GM18858 (cell line): ENCODE measurements around the gene RDH5.
A peak's percentile ranks its signal among the peaks of the same experiment; 100 is the strongest.

Experiments
- ATAC-seq: cut with Tn5 transposase; IDR thresholded peaks from one replicate; pipeline ENCODE4 v1.9.1; 2021; ENCODE audit not compliant: unreplicated experiment

The RDH5 gene

DNA sequence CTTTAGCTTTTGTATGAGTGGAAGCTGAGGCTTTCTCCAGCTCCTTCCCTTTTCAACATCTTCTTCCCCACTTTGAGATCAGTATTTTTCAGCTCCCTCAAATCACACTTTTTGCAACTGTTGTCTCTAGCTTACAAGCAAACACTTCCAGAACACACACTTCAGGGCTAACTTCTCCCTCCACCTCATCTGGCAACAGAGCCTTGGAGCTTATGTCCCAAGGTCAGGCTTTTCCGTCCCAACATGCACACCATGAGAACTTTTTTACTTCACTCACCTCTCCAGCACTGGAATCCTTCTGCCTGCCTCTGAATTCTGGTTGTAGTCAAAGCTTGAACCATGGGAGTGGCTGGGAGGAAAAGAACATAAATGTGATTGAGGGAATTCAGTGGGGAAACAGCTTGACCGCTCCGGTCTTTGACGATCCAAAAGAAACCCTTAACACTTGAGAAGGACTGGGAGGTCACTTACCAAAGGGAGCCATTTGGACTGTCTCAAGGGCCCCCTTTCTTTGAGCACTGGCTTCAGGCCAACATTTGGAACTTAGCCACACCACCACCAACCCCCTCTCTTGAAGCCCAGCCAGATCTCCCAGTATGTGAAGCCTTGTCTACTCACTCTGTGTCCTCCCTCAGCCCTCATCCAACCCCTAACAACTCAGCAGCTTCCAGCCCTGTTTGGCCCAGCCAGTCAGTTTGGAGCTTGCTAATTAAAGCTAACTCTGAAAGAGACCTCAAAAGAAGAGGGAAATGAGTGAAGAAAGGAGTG, 8.2 kb upstream of the RDH5 start:
- no peak for ATAC-seq

DNA sequence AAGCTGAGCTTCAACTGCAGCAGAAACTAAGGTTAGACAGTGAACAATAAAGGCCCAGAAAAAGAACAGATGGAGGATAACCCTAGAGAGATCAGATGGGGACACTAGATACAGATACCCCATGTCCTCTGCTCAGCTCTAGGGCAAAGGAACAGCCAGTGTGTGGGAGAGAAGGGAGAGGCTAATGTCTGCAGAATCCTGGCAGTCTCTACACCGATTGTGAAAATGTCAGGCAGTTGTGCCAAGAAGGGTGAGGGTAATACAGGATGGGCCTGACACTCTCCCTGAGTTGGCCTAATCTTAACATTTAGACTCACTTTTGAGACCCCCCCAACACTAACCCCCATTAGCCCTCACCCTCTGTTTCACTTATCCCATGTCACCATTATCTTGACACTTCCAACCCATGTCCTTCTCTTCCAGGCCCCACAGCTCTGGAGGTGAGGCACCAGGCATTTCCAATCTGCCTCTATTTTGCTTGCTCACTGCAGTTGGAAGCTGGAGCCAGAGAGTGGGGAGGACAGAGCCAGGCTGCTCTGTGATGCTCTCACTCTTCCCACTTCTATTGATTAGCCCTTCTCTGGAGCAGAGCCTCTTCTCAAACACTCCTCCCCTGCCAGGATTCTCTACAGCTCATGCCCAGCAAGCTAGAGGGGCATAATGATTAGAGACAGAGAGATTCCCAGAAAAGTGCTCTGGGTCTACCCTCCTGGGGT, 7.3 kb upstream of the RDH5 start:
- no peak for ATAC-seq

DNA sequence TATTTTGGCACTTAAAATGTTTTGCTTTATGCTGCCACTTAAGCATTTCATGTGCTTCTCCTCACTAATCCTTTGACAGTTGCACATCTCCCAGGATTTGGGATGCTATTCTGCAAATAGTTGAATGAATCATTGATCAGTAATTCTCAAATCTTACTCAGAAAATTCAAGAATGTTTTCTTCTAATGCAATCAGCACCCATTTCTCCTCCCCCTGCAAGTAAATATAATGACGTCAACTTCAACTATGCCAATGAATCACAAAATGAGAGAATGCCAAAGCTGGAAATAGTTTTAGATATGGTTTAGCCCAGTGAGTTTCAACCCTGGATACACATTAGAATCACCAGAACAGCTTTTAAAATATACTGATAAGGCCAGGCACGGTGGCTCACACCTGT, 6.5 kb upstream of the RDH5 start:
- ATAC-seq: no peak

DNA sequence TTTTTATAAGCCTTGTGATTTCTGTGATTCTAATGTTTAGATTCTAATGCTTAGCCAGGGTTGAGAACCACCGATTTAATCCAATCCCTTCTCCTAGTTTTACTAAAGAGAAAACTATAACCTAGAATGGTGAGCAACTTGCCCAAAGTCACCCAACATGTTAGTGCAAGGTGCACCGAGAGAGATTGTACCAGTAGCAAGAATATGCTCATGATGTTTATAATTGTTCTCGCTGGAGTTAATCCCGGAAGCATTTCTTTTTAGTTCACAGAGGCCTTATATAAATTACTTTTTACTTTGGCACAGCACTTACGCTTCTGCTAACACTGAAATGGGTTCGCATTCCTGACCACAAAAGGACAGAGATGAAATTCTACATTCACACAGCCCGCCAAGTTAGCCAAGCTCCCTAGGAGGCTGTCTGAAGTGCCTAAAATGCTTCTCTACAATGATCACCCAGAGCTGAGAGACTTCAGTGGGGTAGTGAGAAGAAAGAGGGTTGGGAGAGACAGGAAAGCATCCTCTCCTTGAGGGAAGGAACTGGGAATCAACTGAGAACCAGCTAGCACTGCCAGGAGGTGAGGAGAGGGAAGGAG, 4.9 kb upstream of the RDH5 start:
- ATAC-seq: no peak

DNA sequence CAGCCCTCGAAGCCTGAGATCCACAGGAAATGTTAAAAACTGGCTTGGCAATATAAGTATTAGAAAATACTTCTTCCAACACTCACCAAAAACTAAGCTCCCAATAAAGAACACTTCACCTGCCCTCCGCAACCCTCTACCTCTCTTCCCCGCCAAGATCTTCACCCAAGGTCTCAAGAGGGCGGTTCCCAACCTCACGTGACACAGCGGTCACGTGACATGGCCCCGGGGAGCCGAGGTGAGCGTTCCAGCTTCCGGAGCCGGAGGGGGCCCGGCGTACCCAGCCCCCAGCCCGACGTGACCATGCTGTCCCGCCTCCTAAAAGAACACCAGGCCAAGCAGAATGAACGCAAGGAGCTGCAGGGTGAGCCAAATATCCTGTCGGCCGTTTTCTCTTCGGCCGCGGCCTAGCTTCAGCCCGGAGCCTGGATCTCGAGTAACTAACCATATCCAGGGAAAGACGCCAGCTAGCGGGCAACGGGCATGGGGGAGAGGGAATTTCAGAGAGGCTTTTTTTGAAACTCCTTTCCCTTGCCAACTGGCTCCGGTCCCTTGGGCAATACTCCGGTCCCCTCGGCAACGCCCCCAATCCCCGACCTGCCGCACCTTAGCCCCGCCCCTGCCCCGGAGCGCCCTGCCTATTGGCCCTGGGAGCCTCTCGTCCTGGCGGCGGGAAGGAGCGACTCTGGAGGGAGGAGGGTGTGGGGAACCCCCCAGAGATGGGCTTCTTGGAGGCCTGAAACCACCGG, 4.2 kb upstream of the RDH5 start, which contains the start of gene BLOC1S1:
BLOC1S1 (plus strand) TSS at position 214 of the 749 bp plus-strand sequence; CDS start at position 220, 6 bp downstream.
- peak; percentile 79 for ATAC-seq

DNA sequence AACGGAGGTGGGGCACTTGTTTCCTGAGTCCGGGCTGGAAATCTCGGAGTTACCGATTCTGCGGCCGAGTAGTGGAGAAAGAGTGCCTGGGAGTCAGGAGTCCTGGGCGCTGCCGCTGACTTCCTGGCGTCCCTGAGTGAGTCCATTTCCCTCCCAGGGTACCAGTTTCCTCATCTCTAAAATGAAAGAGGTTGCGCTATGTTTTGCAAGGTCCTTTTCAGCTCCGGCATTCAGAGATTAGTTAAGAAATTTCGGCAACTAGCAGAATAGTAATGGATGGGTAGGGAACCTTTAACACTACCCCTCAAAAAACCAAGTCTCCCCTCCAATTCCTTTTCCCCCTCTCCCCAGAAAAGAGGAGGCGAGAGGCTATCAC, 3.6 kb upstream of the RDH5 start:
- ATAC-seq: no peak

DNA sequence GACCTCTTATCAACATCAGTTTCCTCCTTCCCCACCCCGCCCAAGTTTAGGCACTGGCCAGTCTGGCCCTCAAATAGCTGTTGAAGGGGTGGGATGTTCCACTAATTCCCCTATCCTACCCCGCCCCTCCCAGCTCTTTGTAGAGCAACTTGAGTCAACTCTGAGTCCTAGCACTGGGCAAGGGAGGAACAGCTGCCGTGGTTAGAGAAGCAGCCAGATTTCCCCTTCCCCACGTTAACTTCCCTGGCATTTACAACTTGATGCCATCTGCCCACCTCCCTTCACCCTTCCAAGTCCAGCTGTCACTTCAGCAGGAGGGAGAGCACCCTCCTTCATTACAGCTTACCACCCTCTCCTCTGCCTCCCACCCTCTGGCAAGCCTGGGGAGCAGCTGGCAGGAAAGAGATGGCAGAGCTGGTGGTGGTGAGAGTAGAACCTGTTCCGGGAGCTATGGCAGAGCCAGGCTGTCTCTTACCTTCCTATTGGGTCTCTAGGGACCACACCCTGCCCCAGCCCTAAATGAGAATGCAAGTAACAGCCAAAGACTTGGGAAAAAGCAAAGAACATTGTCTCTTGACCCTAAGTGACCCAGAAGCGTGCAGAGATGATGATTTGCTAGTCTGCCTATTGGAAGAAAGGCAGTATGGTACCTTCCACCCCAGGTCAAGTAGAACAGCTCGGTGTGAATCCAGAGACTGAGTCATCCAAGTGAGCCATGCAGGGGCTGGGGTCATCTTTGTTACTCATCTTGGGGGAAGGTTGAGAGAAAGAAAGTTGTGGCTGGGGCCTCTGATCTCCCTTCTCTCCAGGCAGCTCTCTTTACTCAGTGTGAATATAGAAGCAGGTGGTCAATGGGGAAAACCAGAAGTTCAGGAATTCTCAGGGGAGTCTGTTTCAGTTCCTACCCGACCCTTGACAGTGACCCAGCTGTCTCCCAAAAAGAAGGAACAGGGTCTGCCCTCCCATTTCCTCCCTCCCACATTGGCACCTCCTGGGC, 2.9 kb upstream of the RDH5 start:
- no peak for ATAC-seq

DNA sequence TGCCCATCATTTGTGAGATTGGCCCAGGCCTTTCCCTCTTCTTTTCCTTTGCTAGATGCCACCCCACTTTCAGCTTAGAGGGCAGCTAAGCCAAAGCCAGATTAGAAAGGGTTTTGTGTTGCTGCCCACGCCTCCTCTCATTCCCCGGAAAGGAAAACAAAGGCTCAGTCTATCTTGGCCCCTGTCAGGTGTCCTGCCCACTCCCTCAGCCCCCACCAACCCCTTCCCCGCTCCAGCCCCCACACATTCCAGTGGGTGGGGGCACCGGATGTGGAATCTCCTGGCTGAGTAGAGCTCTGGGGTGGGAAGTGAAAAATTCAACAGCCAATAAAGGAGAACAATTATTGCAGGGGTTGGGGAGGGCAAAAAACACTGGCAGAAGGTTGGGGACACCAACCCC, 2.2 kb upstream of the RDH5 start:
- no peak for ATAC-seq

DNA sequence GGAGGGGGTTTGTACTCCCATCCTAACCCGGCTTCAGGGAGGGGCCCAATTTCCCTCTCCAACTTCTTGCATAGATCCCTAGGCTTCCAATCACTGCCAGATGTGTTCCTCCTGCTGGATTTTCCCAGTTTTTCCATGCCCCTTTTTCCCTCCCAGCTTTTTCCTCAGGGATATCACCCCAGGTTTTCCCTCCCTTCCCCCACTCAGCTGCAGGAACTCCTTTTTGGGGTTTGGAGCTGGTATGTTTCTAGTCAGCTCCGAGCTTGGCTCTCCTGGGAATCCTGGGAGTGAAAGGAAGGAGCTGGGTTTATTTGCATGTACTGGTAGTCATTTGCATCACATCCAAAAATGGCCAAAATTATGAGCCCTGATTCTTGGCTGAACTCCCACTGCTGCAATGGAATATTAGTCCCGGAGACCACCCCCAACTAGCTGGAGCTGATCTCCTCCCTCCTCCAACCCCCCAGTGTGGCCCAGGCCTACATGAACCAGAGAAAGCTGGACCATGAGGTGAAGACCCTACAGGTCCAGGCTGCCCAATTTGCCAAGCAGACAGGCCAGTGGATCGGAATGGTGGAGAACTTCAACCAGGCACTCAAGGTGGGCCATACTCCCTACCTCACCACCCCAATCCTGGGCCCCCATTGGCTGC, 1.4 kb upstream of the RDH5 start:
- ATAC-seq: no peak

DNA sequence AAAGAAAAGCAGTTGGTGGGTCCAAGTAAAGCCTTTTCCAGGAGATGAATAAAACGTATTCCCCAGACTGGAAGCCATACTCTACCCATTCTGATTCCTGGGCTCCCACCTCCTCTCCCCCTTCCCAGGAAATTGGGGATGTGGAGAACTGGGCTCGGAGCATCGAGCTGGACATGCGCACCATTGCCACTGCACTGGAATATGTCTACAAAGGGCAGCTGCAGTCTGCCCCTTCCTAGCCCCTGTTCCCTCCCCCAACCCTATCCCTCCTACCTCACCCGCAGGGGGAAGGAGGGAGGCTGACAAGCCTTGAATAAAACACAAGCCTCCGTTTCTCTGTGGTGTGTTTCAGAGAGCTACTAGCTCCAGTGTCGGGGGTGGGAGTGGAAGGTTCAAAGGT, 822 bp upstream of the RDH5 start:
- no peak for ATAC-seq

DNA sequence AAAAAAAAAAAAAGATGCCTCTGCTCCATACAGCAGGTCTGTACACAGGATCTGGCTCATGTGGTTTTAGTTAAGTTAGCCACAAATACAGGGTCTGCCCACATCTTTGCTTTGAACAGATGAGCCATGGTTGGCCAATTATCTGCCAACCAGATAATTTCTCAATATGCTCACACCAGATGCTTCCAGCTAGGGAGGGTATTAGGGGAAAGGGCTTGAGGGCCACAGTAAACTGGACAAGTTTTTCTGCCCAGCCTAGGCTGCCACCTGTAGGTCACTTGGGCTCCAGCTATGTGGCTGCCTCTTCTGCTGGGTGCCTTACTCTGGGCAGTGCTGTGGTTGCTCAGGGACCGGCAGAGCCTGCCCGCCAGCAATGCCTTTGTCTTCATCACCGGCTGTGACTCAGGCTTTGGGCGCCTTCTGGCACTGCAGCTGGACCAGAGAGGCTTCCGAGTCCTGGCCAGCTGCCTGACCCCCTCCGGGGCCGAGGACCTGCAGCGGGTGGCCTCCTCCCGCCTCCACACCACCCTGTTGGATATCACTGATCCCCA, 776 bp downstream of the RDH5 start:
- ATAC-seq: no peak

DNA sequence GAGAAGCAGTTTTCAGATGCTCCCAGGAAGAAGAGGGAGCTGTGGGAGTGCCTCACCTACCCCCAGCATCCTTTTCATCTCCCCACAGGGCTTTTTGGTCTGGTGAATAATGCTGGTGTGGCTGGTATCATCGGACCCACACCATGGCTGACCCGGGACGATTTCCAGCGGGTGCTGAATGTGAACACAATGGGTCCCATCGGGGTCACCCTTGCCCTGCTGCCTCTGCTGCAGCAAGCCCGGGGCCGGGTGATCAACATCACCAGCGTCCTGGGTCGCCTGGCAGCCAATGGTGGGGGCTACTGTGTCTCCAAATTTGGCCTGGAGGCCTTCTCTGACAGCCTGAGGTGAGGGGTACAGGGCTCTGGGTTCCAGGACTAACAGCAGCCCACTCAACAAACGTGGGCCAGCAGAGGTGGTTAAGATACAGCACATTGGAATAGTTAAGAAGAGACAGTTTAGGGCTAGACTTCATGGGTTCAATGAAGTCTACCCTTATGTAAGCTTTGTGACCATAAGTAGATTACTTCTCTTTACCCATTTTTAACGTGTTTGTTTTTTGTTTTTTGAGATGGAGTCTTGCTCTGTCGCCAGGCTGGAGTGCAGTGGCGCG, 1.5 kb downstream of the RDH5 start:
- no peak for ATAC-seq

DNA sequence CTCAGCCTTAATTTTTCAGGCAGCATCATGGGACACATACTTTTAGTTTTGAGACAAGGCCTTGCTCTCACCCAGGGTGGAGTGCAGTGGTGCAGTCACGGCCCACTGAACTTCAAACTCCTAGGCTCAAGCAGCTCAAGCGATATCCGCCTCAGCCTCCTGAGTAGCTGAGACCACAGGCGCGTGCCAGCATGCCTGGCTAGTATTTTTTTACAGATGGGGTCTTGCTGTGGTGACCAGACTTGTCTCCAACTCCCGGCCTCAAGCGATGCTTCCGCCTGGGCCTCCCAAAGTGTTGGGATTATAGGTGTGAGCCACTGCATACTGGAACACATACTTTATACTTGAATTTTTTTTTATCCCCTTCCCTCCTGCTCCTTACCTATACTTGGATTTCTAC, 2.8 kb downstream of the RDH5 start:
- ATAC-seq: no peak

DNA sequence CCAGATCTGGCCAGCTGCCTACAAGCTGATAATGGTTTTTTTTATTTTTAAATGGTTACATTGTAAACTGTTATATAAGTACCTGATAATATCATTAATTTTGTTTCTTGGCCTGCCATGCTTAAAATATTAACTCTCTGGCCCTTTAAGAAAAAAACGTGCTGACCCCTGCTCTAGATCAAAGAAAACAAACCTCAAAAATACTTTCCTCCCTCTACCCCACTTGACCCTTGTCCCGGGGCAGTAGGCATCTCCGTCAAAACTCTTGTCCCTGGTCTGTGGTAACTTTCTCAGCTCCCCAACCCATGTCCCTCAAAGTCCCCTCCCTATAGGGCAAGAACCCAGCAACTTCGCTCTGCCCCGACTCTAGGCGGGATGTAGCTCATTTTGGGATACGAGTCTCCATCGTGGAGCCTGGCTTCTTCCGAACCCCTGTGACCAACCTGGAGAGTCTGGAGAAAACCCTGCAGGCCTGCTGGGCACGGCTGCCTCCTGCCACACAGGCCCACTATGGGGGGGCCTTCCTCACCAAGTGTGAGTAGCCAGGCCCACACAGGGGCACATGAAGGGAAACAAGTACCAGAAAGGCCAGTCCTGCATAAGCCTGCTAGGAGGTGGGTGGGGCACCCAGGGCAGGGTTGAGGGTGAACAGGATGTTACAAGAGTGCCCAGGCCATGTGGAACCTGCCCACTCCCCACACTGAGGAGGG, 3.5 kb downstream of the RDH5 start:
- no peak for ATAC-seq

DNA sequence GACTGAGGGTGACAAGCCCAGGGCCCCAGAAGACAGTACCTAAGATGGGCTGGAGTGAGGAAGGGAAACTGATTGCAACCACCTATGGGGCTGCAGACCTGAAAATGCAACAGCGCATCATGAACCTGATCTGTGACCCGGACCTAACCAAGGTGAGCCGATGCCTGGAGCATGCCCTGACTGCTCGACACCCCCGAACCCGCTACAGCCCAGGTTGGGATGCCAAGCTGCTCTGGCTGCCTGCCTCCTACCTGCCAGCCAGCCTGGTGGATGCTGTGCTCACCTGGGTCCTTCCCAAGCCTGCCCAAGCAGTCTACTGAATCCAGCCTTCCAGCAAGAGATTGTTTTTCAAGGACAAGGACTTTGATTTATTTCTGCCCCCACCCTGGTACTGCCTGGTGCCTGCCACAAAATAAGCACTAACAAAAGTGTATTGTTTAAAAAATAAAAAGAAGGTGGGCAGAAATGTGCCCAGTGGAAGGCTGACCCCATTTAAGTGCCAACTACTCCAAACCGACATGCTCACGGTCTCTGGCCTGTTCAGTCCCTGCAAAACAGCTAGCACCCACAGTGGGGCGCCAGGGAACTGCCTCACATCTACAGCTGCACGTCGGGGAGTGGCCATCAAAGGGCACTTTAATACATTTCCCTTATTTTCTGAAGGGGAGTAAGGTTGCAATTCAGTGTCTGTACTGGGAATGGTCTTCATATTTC, 4.2 kb downstream of the RDH5 start:
- ATAC-seq: no peak

DNA sequence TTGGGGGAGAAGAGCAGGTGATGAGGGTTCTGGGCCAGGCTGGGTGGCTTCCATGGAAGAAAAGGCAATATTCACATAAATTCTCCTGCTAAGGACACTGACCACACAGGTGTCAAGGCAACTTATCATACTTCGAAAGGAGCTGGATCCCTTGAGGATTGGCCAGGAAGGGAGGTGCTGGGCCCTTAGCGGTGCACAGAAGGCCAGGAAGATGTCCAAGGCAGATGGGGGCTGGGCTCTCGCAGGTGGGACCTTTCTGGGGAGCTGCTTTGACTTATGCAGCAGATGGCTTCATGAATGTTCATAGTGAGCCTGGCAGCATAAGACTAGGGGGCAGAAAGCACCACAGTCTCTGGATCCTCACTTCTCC, 4.7 kb downstream of the RDH5 start:
- ATAC-seq: no peak

DNA sequence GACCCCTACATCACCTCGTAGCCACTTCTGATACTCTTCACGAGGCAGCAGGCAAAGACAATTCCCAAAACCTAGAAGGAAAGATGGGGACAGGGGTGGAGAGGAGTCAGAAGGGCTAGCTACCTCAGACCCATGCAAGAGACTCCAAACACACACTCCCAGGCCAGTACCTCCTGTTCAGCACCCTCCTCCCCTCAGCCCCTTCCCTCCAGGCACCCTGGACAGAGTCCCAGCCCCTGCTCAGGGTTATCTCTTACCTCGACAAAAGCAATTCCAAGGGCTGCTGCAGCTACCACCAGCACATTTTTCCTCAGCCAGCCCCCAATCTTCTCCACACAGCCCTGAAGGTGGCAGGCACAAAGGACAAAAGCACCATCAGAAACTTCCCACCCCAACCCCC, 5.4 kb downstream of the RDH5 start:
- ATAC-seq: no peak

DNA sequence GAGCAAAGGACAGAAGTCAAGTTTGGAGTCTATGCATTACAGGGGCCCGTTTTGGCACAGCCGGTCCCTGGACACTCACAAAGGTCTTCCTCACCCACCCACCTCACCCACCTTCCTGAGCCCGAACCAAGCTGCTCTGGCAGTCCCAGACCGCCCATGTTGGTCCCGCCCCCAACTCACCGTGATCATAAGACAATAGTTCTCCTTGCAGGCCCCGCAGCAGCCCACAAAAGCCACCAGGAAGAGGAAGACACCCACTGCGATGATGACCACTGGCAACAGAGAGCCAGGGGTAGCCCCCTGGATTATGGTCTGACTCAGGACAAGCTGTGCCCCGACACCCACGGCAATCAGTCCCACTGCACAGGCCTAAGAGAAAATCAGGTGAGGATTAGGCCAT, 6.8 kb downstream of the RDH5 start:
- ATAC-seq: no peak
